H1 (cell line): ENCODE results near the gene RPS3. TPM values are rescaled to one million over a fixed set of nuclear protein-coding genes. Genes with fewer than 3 reads are reported as not detected.

ENCODE experiments used
- CTCF ChIA-PET: fragments of 300-600 bp; sonication (Branson Sonifier 250); formaldehyde crosslinking; loops from one replicate; lab custom pipeline; 2021; ENCODE audit not compliant: partially characterized antibody; lab: Charles Lee
- POLR2A ChIA-PET: fragments of 300-600 bp; sonication (Branson Sonifier 250); formaldehyde crosslinking; loops from one replicate; lab custom pipeline; 2021; ENCODE audit warnings: inconsistent platforms; ENCODE audit not compliant: partially characterized antibody; lab: Charles Lee
- DNase-seq, 2 experiments: peaks; one replicate each; pipeline versions ENCODE4 v3.0.0 to v3.0.0-alpha.2; 2010 to 2022; ENCODE audit warnings: low spot score in 2 of 2, low read depth in 1 of 2, mixed read lengths in 1 of 2
- FAIRE-seq: peaks from 2 replicates; lab custom pipeline; 2011; peaks lifted over from hg19 to GRCh38; lab: Jason Lieb, UNC
- H2AFZ ChIP-seq: 2 replicates; pipeline ENCODE4 v1.8.1; 2012; ENCODE audit warnings: low read length, inconsistent platforms
- H2AK5ac ChIP-seq: 2 replicates; pipeline ENCODE4 v1.6.1; 2013; ENCODE audit warnings: low read depth, low read length
- H2BK120ac ChIP-seq: replicated peaks from 2 replicates; pipeline ENCODE3; 2013; ENCODE audit warnings: low read depth, low read length, inconsistent platforms
- H2BK12ac ChIP-seq: 2 replicates; pipeline ENCODE4 v1.6.1; 2013; ENCODE audit warnings: low read depth, low read length
- H2BK15ac ChIP-seq: 2 replicates; pipeline ENCODE4 v1.6.1; 2013; ENCODE audit warnings: low read length
- H2BK20ac ChIP-seq: 2 replicates; pipeline ENCODE4 v1.6.1; 2013; ENCODE audit warnings: low read length
- H2BK5ac ChIP-seq: 2 replicates; pipeline ENCODE4 v1.6.1; 2013; ENCODE audit warnings: low read depth, low read length
- H3K14ac ChIP-seq: 2 replicates; pipeline ENCODE4 v1.6.1; 2013; ENCODE audit warnings: inconsistent platforms; ENCODE audit not compliant: insufficient read length
- H3K18ac ChIP-seq: 2 replicates; pipeline ENCODE4 v1.6.1; 2013; ENCODE audit warnings: low read length; ENCODE audit errors: extremely low read depth
- H3K23ac ChIP-seq: 2 replicates; pipeline ENCODE4 v1.6.1; 2013; ENCODE audit warnings: inconsistent platforms; ENCODE audit not compliant: insufficient read length
- H3K23me2 ChIP-seq: 2 replicates; pipeline ENCODE4 v1.6.1; 2013; ENCODE audit warnings: low read depth, low read length
- H3K27ac ChIP-seq: 2 replicates; pipeline ENCODE4 v1.6.1; 2011; ENCODE audit warnings: low read depth, low read length, inconsistent platforms
- H3K27me3 ChIP-seq, 4 experiments: replicated peaks in 1 of 4; 1 replicate in 1 of 4; 2 replicates in 3 of 4; pipeline versions ENCODE4 v1.6.1 to v1.8.1; 2011 to 2013; ENCODE audit warnings: low read length in 3 of 4, mild to moderate bottlenecking in 3 of 4, inconsistent platforms in 2 of 4, mixed read lengths in 2 of 4, moderate library complexity in 1 of 4; ENCODE audit not compliant: control insufficient read depth in 3 of 4, insufficient read depth in 3 of 4; ENCODE audit errors: extremely low read depth in 1 of 4
- H3K36me3 ChIP-seq, 4 experiments: 2 replicates each; pipeline versions ENCODE4 v1.6.1 to v1.8.1; 2011 to 2013; ENCODE audit warnings: mild to moderate bottlenecking in 4 of 4, low read length in 3 of 4, moderate library complexity in 2 of 4, control low read depth in 1 of 4, inconsistent platforms in 1 of 4; ENCODE audit not compliant: insufficient read depth in 4 of 4, control insufficient read depth in 2 of 4
- H3K4ac ChIP-seq: replicated peaks from 2 replicates; pipeline ENCODE3; 2013; ENCODE audit warnings: low read length, low read depth, mixed read lengths, inconsistent platforms; ENCODE audit not compliant: insufficient read length
- H3K4me1 ChIP-seq, 4 experiments: replicated peaks in 1 of 4; 1 replicate in 1 of 4; 2 replicates in 3 of 4; pipeline versions ENCODE4 v1.6.1 to v1.8.1; 2011 to 2013; ENCODE audit warnings: low read length in 3 of 4, inconsistent platforms in 2 of 4, mixed read lengths in 1 of 4; ENCODE audit not compliant: insufficient read depth in 4 of 4, control insufficient read depth in 3 of 4
- H3K4me2 ChIP-seq, 2 experiments: 2 replicates each; pipeline versions ENCODE4 v1.6.1 to v1.8.1; 2011 to 2013; ENCODE audit warnings: low read depth in 2 of 2, low read length in 2 of 2, control low read depth in 1 of 2, inconsistent platforms in 1 of 2, mild to moderate bottlenecking in 1 of 2; ENCODE audit not compliant: insufficient read depth in 1 of 2
- H3K4me3 ChIP-seq, 4 experiments: fragments of 200-600, 300-600 bp in 1 of 4; sonication (generic), shearing (Covaris generic), sonication (Bioruptor Twin) in 1 of 4; 2 replicates each; pipeline versions ENCODE4 v1.5.1 to v1.8.1; 2011 to 2016; ENCODE audit warnings: low read length in 4 of 4, low read depth in 3 of 4, control low read depth in 2 of 4, inconsistent platforms in 2 of 4, mild to moderate bottlenecking in 2 of 4, mixed read lengths in 1 of 4, moderate library complexity in 1 of 4; ENCODE audit not compliant: insufficient read depth in 2 of 4; ENCODE audit errors: extremely low read depth in 1 of 4
- H3K56ac ChIP-seq: replicated peaks from 2 replicates; pipeline ENCODE3; 2013; ENCODE audit warnings: low read depth, mild to moderate bottlenecking, mixed read lengths, low read length, inconsistent platforms; ENCODE audit not compliant: insufficient read length
- H3K79me1 ChIP-seq: 2 replicates; pipeline ENCODE4 v1.6.1; 2013; ENCODE audit warnings: low read depth, low read length, control low read depth
- H3K79me2 ChIP-seq, 2 experiments: 2 replicates each; pipeline versions ENCODE4 v1.6.1 to v1.8.1; 2012 to 2013; ENCODE audit warnings: low read length in 2 of 2, mild to moderate bottlenecking in 2 of 2, inconsistent platforms in 1 of 2; ENCODE audit not compliant: insufficient read depth in 2 of 2, control insufficient read depth in 1 of 2
- H3K9ac ChIP-seq, 4 experiments: replicated peaks in 1 of 4; 1 replicate in 1 of 4; 2 replicates in 3 of 4; pipeline versions ENCODE4 v1.6.1 to v1.8.1; 2011 to 2013; ENCODE audit warnings: low read depth in 3 of 4, low read length in 3 of 4, control low read depth in 2 of 4, mild to moderate bottlenecking in 2 of 4, moderate library complexity in 2 of 4, inconsistent platforms in 1 of 4; ENCODE audit errors: extremely low read depth in 1 of 4
- H3K9me3 ChIP-seq, 2 experiments: 2 replicates each; pipeline versions ENCODE4 v1.6.1 to v1.8.1; 2012 to 2013; ENCODE audit warnings: mild to moderate bottlenecking in 2 of 2, moderate library complexity in 2 of 2, control low read depth in 1 of 2, inconsistent platforms in 1 of 2, low read depth in 1 of 2, low read length in 1 of 2, mixed read lengths in 1 of 2; ENCODE audit not compliant: insufficient read depth in 2 of 2
- H4K20me1 ChIP-seq, 2 experiments: replicated peaks in 1 of 2; 2 replicates each; pipeline versions ENCODE3 to v1.8.1; 2011 to 2013; ENCODE audit warnings: inconsistent platforms in 2 of 2, low read length in 2 of 2, mild to moderate bottlenecking in 1 of 2; ENCODE audit not compliant: insufficient read depth in 2 of 2, control insufficient read depth in 1 of 2
- H4K5ac ChIP-seq: 2 replicates; pipeline ENCODE4 v1.6.1; 2013; ENCODE audit warnings: low read length, low read depth, mixed read lengths, inconsistent platforms; ENCODE audit not compliant: insufficient read length
- H4K8ac ChIP-seq: 2 replicates; pipeline ENCODE4 v1.8.0; 2013; ENCODE audit warnings: mild to moderate bottlenecking, moderate library complexity, low read length, inconsistent platforms; ENCODE audit not compliant: insufficient read depth; ENCODE audit errors: extremely low read depth
- H4K91ac ChIP-seq: replicated peaks from 2 replicates; pipeline ENCODE3; 2013; ENCODE audit warnings: low read length, mixed read lengths, inconsistent platforms; ENCODE audit not compliant: insufficient read length
- CREB1 ChIP-seq: IDR thresholded peaks from 2 replicates; pipeline ENCODE4 v1.6.1; 2012; ENCODE audit warnings: inconsistent platforms
- EP300 ChIP-seq, 2 experiments: IDR thresholded peaks; 1 replicate in 1 of 2; 2 replicates in 1 of 2; pipeline ENCODE4 v1.6.1; 2011 to 2012; ENCODE audit warnings: low read depth in 2 of 2, low read length in 2 of 2, mild to moderate bottlenecking in 2 of 2, borderline replicate concordance in 1 of 2, inconsistent platforms in 1 of 2, moderate library complexity in 1 of 2
- JUN ChIP-seq: IDR thresholded peaks from 2 replicates; pipeline ENCODE4 v1.6.1; 2011; ENCODE audit warnings: low read depth, mild to moderate bottlenecking, improper control_type of control experiment, low read length
- KDM5A ChIP-seq: fragments of 200-600 bp; IDR thresholded peaks from 2 replicates; pipeline ENCODE4 v1.7.1; 2012; ENCODE audit warnings: mild to moderate bottlenecking, low read length, inconsistent platforms, mixed read lengths
- NANOG ChIP-seq: IDR thresholded peaks from 2 replicates; pipeline ENCODE4 v1.6.1; 2011; ENCODE audit warnings: low read length, low read depth, mild to moderate bottlenecking, inconsistent platforms; ENCODE audit not compliant: insufficient read depth, poor library complexity, severe bottlenecking
- POLR2A ChIP-seq, 2 experiments: IDR thresholded peaks; 1 replicate in 1 of 2; 2 replicates in 1 of 2; pipeline ENCODE4 v1.6.1; 2011; ENCODE audit warnings: low read depth in 2 of 2, low read length in 2 of 2, mild to moderate bottlenecking in 2 of 2; ENCODE audit errors: control extremely low read depth in 1 of 2
- POLR2AphosphoS5 ChIP-seq: IDR thresholded peaks from 2 replicates; pipeline ENCODE4 v1.6.1; 2011; ENCODE audit warnings: low read depth, low read length
- POU5F1 ChIP-seq: IDR thresholded peaks from 2 replicates; pipeline ENCODE4 v1.6.1; 2011; ENCODE audit warnings: low read depth, mild to moderate bottlenecking, low read length, moderate library complexity
- RAD21 ChIP-seq, 2 experiments: IDR thresholded peaks in 1 of 2; conservative IDR thresholded peaks in 1 of 2; 2 replicates each; pipeline ENCODE4 v1.6.1; 2011; ENCODE audit warnings: low read depth in 2 of 2, low read length in 2 of 2, improper control_type of control experiment in 1 of 2, inconsistent platforms in 1 of 2, mild to moderate bottlenecking in 1 of 2, moderate library complexity in 1 of 2
- RXRA ChIP-seq: IDR thresholded peaks from 2 replicates; pipeline ENCODE4 v1.6.1; 2011; ENCODE audit warnings: low read depth, mild to moderate bottlenecking, low read length, moderate library complexity; ENCODE audit not compliant: insufficient read depth
- SIN3A ChIP-seq, 2 experiments: IDR thresholded peaks in 1 of 2; conservative IDR thresholded peaks in 1 of 2; 2 replicates each; pipeline ENCODE4 v1.6.1; 2011 to 2012; ENCODE audit warnings: low read length in 2 of 2, improper control_type of control experiment in 1 of 2, low read depth in 1 of 2, mild to moderate bottlenecking in 1 of 2
- TAF1 ChIP-seq: IDR thresholded peaks from 2 replicates; pipeline ENCODE4 v1.6.1; 2011; ENCODE audit warnings: mild to moderate bottlenecking, low read depth, low read length
- YY1 ChIP-seq: IDR thresholded peaks from 2 replicates; pipeline ENCODE4 v1.6.1; 2011; ENCODE audit warnings: low read depth, mild to moderate bottlenecking, low read length
- WGBS, 2 experiments: shearing (Covaris generic) in 1 of 2; methylation state at CpG; one replicate each; pipeline versions ENCODE4 v1.1.6 to v1.1.7; 2013 to 2015; ENCODE audit warnings: low lambda C conversion rate in 2 of 2, mixed read lengths in 2 of 2, inconsistent platforms in 1 of 2, low coverage in 1 of 2, missing lambda C conversion rate in 1 of 2; ENCODE audit not compliant: insufficient replicate concordance in 2 of 2, insufficient coverage in 1 of 2, insufficient read length in 1 of 2; ENCODE audit errors: extremely low coverage in 1 of 2, missing lambda C conversion rate in 1 of 2; 5-methylcytosine and 5-hydroxymethylcytosine counted together
- polyA plus RNA-seq, 7 experiments: library from polyadenylated mRNA; depleted of rRNA in 3 of 7; stranded (reverse) in 5 of 7; unstranded in 2 of 7; fragments of >200 nt in 5 of 7; fragments of 200-250 nt in 2 of 7; gene quantifications; 1 replicate in 5 of 7; 2 replicates in 1 of 7; 4 replicates in 1 of 7; pipeline versions ENCODE4 v1.2.1 to v1.2.3, GENCODE V29; 2011 to 2013; ENCODE audit warnings: missing spikeins in 2 of 7, mixed read lengths in 2 of 7
- total RNA-seq: library from RNA; stranded (reverse); fragmentation: NEBNext Ultra II Directional; extraction: Animal tissue kit (Norgen Biotek cat#: 25700); gene quantifications from 2 replicates; pipeline ENCODE4 v1.2.1, GENCODE V29; 2021

Gene RPS3
- total and polyA plus RNA-seq, 2 of the 8 experiments (the other 6 are each of a cell fraction or from before 2014, with no cell fraction given) = 3,813 to 4,194 TPM

DNA sequence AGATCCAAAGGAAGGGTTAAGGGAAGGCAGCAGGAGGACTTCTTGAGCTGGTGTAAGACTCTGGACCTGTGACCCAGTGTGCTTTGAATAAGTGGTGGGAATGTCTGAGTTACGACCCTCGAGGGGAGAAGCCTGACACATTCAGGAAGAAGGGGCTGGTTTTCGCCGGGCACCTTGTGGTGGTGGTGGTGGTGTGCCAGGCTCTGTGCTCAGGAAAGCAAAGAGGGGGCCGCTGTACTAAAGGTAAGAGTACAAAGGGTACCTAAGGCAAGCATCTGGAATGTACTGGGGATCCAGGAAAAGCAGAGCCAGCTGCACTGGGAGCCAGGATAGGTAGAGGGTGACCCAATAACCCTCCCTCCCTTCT lies 27.4 kb downstream of the RPS3 start:
- 85% methylated on average over 2 of the region's 5 CpGs; no CpG with 5 or more reads in 1 of the 2 experiments for WGBS, 2 experiments
- ChIA-PET CTCF (interaction anchor here (0.6 to 18.5 kb wide), 14 partner anchors 10 to 147 kb away, joined by 3 to 201 read pairs (median 16); partner anchors contain the start of gene RPS3), POLR2A (interaction anchor here (0.8 to 27.9 kb wide), 4 partner anchors 12 to 146 kb away, joined by 3 to 570 read pairs (median 6); partner anchors contain the start of gene RPS3)
- Histone ChIP-seq H4K91ac (no peak overlapping the region), H3K56ac (no peak overlapping the region), H2BK5ac (no peak overlapping the region), H2BK120ac (no peak overlapping the region), H3K4ac (no peak overlapping the region), H3K79me2 (no peaks in the 10 kb centered on the region), H3K4me2 (no peak overlapping the region), H3K36me3 (peaks cover 0 to 17% (median 3%) of the 10 kb centered on the region in 4 experiments; a peak in 4 of 8 replicates), H3K79me1 (no peaks in the 10 kb centered on the region), H3K14ac (no peak overlapping the region), H3K23me2 (peaks cover 2% of the 10 kb centered on the region; the same call in 1 of the 2 replicates), H4K5ac (no peak overlapping the region), H3K9me3 (peaks cover 9 to 19% of the 10 kb centered on the region in 2 experiments; a peak in 3 of 4 replicates), H3K27ac (no peak overlapping the region), H2AFZ (no peak overlapping the region), H3K4me1 (peaks cover 0 to 10% (median 7%) of the 10 kb centered on the region in 4 experiments; a peak in 4 of 7 replicates), H4K20me1 (peaks cover 0 to 2% of the 10 kb centered on the region in 2 experiments), H2BK20ac (no peak overlapping the region), H3K4me3 (no peak overlapping the region), H2BK15ac (0 out of 2 replicates have a peak overlapping the region, but pooled peaks have one; percentile 18), H2AK5ac (no peak overlapping the region; the same call in 1 of the 2 replicates), H4K8ac (no peak overlapping the region)
- FAIRE-seq = no peak
- TF ChIP-seq TAF1 (no peak), NANOG (no peak), POLR2A (IDR thresholded peaks at IDR 0.05; ENCODE audit: control extremely low read depth in 1 of 2, low read depth in 2 of 2, low read length in 2 of 2) (no peak), EP300 (IDR thresholded peaks at IDR 0.05; ENCODE audit: borderline replicate concordance in 1 of 2, low read depth in 2 of 2, low read length in 2 of 2) (no peak), SIN3A (conservative IDR thresholded peaks at IDR 0.05 in 1 of 2, IDR thresholded peaks at IDR 0.05 in 1 of 2; ENCODE audit: low read depth in 1 of 2, low read length in 2 of 2) (no peak), KDM5A (no peak), POLR2AphosphoS5 (no peak), POU5F1 (no peak), RAD21 (IDR thresholded peaks at IDR 0.05 in 1 of 2, conservative IDR thresholded peaks at IDR 0.05 in 1 of 2; ENCODE audit: low read depth in 2 of 2, low read length in 2 of 2) (no peak), CREB1 (no peak), YY1 (no peak), JUN (no peak), RXRA (no peak)
- TF ChIP-seq, all 59 proteins: peak for 0
- Histone ChIP-seq H3K23ac (no peak overlapping the region), H3K27me3 (peaks cover 39 to 50% (median 44%) of the 10 kb centered on the region in 4 experiments), H3K9ac (no peak overlapping the region), H3K18ac (no peak overlapping the region), H2BK12ac (no peak overlapping the region)
- no peak for DNase-seq
